NCI-H748 (cell line): Measurements from ENCODE around the gene TRIM15.
"Not testable (repeated sequence)": the region's sequence is repeated elsewhere in the genome, so short reads cannot be mapped to it uniquely, and the experiment has no call there.

Experiments
- DNase-seq: peaks from one replicate; lab custom pipeline; 2025; ENCODE audit not compliant: unreplicated experiment; lab: John Stamatoyannopoulos, UW

The TRIM15 gene

DNA sequence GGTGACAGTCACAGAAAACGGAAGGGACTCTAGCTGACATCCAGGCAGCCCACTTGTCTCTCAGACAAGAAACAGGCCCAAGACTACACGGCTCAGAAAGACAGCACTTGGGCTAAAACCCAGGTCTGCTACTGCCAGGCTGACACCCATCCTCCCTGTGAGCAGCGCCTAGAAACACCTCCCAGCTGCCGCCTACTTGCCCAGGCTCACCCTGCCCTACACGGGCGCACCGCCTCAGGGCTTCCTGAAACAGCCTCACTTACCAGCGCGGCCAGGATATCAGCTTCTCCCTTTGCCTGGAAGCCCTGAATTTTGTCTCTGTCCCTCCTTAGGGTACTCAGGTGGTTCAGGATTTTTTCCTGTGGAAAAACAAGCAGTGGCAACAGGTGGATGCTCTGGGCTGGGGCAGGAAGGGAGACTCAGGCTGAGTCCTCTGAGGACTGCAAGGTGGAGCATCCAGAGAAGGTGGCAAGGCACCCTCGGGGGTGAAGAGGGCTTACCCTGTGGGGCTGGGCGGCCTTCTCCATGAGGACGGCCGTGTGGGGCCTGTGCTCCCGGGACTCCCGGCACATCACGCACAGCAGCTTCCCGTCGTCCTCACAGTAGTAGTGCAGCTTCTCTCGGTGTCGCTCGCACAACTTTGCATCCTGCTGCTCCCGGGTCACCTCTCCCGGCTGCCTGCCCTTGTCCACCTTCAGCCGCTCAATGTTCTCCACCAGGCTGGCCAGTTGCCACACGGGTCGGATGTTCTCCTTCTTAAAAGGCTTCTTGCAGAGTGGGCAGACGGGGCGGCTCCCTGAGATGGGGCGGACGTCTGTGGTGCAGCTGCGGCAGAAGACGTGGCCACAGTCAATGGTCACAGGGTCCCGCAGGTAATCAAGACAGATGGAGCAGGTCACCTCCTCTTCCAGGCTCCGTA lies 35.1 kb downstream of the TRIM15 start:
- DNase-seq, result no peak

DNA sequence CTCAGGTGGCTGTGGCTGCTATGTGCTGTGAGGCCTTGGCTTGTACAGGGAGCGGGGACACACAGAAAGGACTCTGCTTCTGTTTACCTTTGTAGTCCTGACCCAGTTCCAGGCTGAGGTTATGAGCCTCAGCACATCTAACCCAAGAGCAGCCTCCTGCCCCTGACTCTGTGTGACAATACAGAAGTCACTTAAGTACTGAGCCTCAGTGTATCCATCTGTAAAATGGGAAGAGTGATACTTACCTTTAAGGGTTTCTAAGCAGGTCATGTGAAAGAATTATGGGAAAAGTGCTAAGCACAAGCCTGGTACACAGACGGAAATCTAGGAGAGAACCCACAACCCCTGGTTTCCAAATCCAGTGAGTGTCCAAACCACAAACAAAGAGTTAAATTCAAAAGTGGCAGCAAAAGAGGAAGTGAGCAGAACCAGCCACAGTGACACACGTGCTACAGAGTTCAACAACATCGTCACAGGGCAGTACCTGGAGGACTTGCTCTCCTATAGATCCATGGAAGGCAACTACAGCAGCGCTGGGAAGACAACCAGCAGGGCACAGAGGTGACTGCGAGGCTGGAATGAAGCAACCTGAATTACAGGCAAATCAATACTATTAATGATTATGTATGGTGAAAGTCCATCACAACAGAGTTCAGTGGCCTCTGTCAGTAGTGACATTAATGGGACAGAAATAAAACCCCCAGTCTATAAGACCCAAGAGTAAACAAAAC lies 37.4 kb downstream of the TRIM15 start:
- no peak for DNase-seq

DNA sequence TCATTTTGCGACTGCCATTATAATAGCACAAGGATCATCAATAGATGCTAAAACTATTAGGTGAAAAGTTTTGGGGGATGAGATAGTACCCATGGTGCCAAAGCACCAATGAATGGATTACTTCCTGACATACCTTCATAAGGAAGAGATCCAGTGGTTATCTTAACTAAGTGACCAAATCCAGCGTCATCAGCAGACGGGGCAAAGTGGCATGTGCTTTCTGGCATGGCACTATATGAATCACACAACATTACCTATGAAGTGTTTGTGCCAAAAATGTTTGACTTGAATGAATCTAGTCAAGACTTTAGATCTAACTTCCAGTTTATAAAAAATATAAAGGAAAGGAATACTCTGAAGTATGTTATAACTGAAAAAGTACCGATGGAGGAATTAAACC lies 39.0 kb downstream of the TRIM15 start:
- no peak for DNase-seq

DNA sequence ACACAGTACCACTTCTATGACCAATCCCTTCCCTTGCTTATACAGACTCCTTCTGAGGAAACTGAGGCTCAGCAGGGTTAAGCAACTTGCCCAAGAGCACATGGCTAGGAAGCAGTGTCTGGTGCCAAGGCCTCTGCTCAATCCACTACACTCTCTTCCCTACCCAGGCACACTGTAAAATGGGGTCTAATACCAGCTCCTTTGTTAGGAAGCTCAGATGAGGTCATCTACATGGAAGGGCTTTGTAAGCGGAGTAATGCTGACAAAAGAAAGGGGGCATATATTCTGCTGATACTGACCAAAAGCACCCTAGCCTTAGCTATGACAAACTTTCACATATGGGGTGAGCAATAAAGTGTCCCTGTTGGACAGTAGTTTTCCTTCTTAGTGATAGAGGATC lies 40.8 kb downstream of the TRIM15 start:
- no peak for DNase-seq

DNA sequence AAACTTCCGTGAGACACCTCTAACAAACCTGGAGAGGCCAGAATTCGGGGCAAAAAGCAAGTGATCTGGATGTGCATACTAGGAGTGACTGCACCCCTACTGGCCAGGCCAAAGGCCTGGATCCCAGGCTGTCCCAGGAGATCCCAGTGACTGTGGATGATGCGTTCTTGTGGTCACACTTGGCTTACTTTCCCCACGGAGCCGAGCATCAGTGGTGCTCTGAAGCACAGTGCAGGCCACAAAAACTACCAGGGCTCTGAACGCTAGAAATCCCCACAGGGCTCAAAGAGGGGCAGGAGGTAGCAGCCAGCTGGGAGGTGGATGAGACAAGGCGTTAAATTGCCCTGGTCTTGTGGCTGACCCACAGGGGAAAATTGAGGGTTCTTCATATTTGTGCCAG lies 42.8 kb downstream of the TRIM15 start:
- no peak for DNase-seq

DNA sequence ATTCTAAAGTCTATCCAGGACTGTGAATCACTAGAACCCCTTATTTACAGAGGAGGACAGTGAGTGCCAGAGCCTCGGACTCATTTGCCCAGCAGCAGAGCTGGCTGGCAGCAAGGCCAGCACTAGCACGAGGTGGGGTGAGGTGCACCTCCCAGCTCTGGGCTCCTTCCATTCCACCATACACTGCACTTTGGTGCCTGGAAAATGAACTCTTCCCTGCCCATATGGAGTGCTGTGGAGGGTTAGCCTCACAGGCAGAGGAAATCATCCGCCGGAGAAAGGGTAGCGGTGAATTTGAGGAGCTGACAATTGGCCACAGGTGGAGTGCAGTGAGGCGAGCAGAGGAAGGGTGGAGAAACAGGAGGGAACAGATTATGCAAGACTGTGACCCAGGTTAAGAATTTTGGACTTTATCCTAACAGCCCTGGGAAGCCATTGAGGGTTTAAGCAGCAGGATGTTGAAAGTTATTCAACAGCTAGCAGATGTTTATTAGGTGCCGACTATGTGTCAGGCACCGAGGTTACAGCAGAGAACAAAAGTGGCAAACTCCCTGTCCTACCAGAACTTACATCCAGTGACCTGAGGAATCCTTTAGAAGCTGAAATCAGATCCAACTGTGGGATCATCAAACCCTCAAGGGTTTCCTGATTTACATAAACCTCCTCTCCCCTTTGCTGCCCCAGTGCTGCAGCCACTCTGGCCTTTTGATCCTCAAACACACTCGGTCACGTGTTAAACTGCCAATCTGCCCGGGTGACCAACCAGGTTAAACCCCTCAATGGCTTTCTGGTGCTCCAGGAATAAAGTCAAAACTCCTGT lies 43.7 kb downstream of the TRIM15 start:
- no peak for DNase-seq

DNA sequence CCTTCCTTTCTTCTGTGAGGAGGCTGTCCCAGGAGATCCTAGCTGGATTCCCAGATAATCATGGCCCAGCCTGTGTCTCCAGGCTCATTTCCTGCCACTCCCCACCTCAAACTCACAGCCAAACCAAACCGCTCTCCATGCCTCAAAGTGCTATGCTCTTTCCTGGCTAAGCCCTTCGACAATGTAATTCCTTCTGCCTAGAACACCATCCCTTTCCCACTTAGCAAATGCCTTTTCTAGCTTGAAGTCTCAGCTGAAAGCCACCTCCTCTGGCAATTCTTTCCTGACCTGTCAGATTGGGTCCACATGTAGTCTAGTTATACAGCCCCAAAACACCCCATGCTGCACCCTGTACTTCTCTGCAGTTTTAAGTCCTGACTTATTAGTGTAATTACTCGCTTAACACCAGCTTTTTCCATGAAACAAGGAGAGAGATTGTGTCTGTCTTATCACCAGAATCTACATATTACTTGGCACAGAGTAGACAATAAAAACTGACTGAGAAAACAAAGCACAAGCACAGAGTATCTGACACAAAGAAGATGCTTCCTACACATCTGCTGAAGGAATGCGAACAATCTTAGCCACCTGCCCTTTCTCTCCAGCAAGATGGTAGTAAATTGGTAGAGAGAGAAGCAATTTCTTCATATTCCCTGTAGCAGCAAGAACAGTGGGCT lies 44.4 kb downstream of the TRIM15 start:
- DNase-seq, result no peak

DNA sequence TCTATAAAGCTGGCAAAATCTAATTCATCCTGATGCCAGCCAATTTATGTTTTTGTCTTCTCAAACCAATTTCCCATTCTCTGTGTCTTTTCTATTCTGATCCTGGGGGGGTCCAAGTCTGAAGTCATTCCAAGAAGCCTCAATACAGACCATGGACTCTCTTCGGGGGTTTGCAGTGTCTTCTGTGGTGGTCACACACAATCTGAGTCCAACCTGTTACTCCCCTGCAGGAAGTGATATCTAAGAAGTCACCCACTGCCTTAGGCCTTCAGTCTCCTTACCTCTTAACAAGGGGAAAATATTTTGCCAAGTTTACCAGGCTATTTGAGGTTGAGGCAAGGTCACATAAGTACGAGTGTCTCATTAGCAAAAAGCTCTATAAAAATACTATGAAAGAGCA lies 48.0 kb downstream of the TRIM15 start:
- DNase-seq, result no peak

DNA sequence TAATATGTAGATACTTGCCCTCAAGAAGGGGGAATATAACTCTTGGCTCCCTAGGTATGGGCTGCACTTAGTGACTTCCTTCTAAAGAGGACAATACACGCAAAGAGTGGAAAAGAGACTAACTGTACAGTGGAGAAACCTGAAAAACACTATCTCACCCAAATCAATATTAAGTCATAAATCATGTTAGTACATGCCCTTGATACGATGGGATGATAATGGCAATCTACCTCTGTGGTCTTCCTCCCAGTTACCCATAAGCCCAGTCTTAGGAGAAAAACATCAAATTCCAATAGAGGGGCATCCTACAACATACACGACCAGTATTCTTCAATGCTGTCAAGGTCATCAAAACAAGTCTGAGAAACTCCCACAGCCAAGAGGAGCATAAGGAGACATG lies 48.6 kb downstream of the TRIM15 start:
- DNase-seq, result no peak

DNA sequence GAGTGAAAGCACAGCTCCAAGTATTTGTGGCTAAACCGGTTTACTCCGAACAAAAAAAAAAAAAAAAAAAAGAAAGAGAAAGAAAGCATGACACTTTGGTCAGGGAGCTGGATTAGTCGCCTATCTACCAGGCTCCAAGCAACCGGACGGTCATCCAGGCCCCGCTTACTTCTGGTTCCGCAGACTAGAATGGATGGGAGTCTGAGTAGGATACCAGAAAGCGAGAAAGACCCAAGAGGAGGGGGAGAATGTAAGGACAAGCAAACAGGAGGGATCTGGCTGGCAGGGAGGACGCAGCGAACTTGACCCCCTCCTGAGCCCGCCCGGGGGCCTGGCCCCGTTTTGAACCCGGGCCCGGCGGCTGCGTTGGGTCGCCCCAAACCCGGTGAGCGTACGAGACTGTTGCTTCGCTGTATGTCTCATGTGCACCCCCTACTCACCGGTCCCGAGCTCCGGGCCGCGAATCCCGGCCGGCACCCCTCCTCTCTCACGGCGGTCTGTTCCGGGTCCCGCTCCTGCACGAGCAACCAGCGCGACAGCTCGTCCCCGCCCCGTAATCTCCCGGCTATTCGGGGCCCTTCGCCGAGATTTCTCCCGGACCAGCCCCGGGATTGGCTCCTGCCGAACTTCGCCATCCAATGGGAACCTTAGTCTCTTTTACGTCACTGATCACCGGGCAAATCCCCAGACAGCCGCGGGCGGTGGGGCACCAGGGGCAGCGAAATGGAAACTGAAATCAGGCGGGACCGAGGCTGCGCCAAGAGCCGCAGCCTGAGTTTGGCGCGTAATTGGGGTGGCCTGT lies 49.7 kb downstream of the TRIM15 start, which contains the start of gene TRIM26:
Gene TRIM26 (minus strand): TSS at position 542 of the 802 bp plus-strand sequence. CDS start 14,303 bp downstream, outside the sequence.
- DNase-seq, result peak; percentile 99

DNA sequence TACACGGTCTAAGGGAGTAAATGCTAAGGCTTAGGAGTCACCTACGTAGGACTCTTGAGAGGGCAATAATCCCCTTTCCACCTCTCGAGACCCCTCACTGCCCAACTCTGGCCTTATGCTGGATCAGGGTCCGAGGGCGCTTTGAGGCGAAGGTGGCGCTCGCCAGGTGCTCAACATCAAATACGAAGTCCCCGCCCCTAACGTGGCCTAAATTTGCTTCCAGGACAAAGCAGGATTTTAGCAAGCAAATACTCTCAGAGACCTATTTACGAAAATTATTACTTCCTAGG lies 50.3 kb downstream of the TRIM15 start:
- DNase-seq, result no peak

DNA sequence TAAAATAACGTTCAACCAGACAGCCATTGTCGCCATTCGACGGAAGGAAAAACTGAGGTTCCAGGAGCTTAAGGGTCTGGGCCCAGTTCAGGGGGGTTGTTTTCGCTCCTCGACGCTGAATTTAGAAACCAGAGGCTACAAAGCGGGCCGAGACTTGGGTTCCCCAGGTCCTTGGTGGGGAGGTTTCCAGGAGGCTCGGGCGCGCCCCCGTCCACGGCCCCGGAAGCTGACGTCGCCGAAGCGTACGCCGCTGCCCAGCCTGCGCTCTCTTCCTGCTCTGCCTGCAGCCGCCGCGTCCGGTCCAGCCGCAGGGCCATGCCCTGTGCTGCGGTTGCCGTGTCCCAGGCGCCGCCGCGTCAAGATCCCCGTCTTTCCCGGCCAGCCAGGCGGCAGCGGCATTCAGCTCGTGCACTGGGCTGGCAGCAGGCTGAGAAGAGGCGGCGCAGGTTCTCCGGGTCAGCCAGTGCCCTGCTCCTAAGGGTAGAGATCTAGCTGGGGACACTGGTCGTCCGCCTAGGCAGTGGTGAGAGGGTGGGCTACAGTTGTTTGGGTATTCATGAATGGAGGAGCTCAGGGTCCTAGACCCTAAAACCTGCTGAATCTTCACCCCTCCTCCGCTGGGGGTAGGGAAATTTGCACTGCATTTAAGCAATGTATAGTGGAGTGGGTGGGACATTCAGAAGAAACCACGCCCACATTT lies 50.8 kb downstream of the TRIM15 start:
- DNase-seq, result peak; percentile 88

DNA sequence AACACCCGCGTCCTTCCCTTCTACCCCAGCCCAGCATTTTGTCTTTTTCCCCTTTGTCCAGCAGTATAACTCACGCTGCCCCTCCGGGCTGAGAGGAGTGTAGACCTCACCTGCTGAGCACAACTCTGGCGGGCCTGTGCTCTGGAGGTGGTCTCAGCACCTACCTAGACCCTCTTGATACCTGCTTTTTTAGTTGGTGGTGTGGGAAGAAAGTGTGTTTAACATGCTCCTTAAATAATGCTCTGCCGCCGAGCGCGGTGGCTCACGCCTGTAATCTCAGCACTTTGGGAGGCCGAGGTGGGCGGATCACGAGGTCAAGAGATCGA lies 51.3 kb downstream of the TRIM15 start:
- DNase-seq, result no peak

DNA sequence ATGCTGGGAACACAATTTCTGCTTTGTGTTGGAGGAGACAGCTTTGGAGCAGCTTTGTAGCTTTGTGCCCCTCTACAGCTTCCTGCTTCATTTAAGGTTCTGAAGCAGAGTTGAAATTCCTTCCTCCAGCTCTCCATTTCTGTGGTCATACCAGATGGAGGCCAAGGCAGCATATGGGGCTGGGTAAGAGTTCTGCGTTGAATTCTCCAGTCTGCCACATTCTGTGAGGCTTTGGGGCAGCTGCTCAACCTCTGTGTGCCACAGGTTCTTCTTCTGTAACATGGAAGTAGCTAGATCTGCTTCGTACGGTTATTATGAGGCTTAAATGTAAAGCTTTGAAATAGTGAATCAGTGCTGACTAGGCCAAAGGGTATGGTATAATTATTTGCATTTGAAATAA lies 52.8 kb downstream of the TRIM15 start:
- no peak for DNase-seq

DNA sequence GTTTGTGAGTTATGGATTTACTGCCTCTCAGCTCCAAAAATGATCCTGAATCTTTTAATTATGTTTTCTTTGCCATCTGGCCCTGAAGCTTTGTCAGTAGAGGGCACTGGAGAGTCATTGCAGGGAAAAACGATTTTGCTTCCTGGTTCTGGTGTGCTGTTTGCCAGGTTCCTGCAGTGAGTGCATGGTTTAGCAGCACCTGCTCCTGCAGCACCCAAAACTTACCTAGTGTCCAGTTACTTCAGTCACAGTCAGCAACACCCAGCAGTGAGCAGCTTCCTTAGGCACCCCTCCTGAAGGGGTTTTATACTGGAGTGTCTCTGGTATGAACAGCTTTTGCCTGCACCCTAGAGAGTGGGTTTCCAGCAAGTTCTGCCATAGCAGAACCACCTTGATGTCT lies 55.9 kb downstream of the TRIM15 start:
- DNase-seq, result peak; percentile 79

DNA sequence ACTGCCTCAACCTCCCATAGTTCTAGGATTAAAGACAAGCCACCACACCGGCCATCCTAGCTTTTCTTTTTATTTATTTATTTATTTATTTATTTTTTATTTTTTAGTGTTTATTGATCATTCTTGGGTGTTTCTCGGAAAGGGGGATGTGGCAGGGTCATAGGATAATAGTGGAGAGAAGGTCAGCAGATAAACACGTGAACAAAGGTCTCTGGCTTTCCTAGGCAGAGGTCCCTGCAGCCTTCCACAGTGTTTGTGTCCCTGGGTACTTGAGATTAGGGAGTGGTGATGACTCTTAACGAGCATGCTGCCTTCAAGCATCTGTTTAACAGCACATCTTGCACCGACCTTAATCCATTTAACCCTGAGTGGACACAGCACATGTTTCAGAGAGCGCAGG lies 58.0 kb downstream of the TRIM15 start:
- DNase-seq, result not testable (repeated sequence)

DNA sequence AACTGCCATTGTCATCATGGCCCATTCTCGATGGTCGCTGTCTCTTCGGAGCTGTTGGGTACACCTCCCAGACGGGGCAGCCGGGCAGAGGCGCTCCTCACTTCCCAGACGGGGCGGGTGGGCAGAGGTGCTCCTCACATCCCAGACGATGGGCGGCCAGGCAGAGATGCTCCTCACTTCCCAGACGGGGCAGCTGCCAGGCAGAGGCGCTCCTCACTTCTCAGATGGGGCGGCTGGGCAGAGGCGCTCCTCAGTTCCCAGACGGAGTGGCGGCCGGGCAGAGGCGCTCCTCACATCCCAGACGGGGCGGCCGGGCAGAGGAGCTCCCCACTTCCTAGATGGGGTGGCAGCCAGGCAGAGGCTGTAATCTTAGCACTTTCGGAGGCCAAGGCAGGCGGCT lies 58.6 kb downstream of the TRIM15 start:
- DNase-seq, result not testable (repeated sequence)
